CD4-positive, alpha-beta memory T cell (primary cell): ENCODE measurements around the gene NEUROG1. TPM values are rescaled to one million over a fixed set of nuclear protein-coding genes. Genes with fewer than 3 reads are reported as not detected.

Experiments
- CTCF ChIA-PET: fragments of 350-600 bp; sonication (Branson Sonifier 250); formaldehyde crosslinking; loops from one replicate; lab custom pipeline; 2021; ENCODE audit warnings: inconsistent platforms; ENCODE audit not compliant: partially characterized antibody; lab: Charles Lee
- POLR2A ChIA-PET: fragments of 350-600 bp; sonication (Branson Sonifier 250); formaldehyde crosslinking; loops from one replicate; lab custom pipeline; 2021; ENCODE audit not compliant: partially characterized antibody; lab: Charles Lee
- DNase-seq, 5 donors: peaks; one replicate each; pipeline versions ENCODE4 v3.0.0 to v3.0.0-alpha.2; 2020 to 2022; ENCODE audit warnings: mixed read lengths in 1 of 5
- H3K27ac ChIP-seq: one replicate; pipeline ENCODE4 v1.7.0; 2013; ENCODE audit warnings: low read depth, low read length
- H3K27me3 ChIP-seq: 2 replicates; pipeline ENCODE4 v1.7.0; 2013; ENCODE audit warnings: mild to moderate bottlenecking, low read length, moderate library complexity; ENCODE audit not compliant: insufficient read depth
- H3K36me3 ChIP-seq: 2 replicates; pipeline ENCODE4 v1.7.0; 2013; ENCODE audit warnings: mild to moderate bottlenecking, low read length, moderate library complexity; ENCODE audit not compliant: insufficient read depth
- H3K4me1 ChIP-seq: 2 replicates; pipeline ENCODE4 v1.7.0; 2013; ENCODE audit warnings: mild to moderate bottlenecking, low read length, moderate library complexity; ENCODE audit not compliant: insufficient read depth
- H3K4me3 ChIP-seq, 2 donors: one replicate each; pipeline ENCODE4 v1.7.0; 2013; ENCODE audit warnings: low read length in 2 of 2, mild to moderate bottlenecking in 1 of 2
- H3K9me3 ChIP-seq, 2 donors: one replicate each; pipeline ENCODE4 v1.7.0; 2013; ENCODE audit warnings: low read length in 2 of 2, control low read depth in 1 of 2; ENCODE audit not compliant: control insufficient read depth in 1 of 2
- H3K27ac Mint-ChIP-seq, 7 donors: one replicate each; pipeline ENCODE4 v1.8.0; 2020 to 2021; ENCODE audit warnings: mixed read lengths in 7 of 7, mild to moderate bottlenecking in 6 of 7, inconsistent platforms in 3 of 7, moderate library complexity in 3 of 7
- H3K27me3 Mint-ChIP-seq, 2 donors: one replicate each; pipeline ENCODE4 v1.8.0; 2020 to 2021; ENCODE audit warnings: mixed read lengths in 2 of 2
- H3K36me3 Mint-ChIP-seq, 2 donors: one replicate each; pipeline ENCODE4 v1.8.0; 2020 to 2021; ENCODE audit warnings: mixed read lengths in 2 of 2, inconsistent platforms in 1 of 2, mild to moderate bottlenecking in 1 of 2
- H3K4me1 Mint-ChIP-seq, 4 donors: one replicate each; pipeline ENCODE4 v1.8.0; 2020 to 2021; ENCODE audit warnings: mixed read lengths in 4 of 4, mild to moderate bottlenecking in 1 of 4
- H3K4me3 Mint-ChIP-seq, 8 donors: one replicate each; pipeline ENCODE4 v1.8.0; 2020 to 2021; ENCODE audit warnings: mixed read lengths in 8 of 8, mild to moderate bottlenecking in 7 of 8, moderate library complexity in 6 of 8, inconsistent platforms in 3 of 8
- H3K9me3 Mint-ChIP-seq, 8 donors: one replicate each; pipeline ENCODE4 v1.8.0; 2020 to 2021; ENCODE audit warnings: mixed read lengths in 8 of 8, mild to moderate bottlenecking in 5 of 8, inconsistent platforms in 3 of 8, moderate library complexity in 1 of 8
- intact Hi-C: fragments of 100-400 bp; cut with micrococcal nuclease; formaldehyde crosslinking; loops from one replicate; pipeline ENCODE4 v1.15.1; 2023
- polyA plus RNA-seq, 2 donors: library from polyadenylated mRNA; unstranded; fragments of 300-500 nt; fragmentation: Illumina TruSeq; gene quantifications; one replicate each; pipeline ENCODE4 v1.2.3, GENCODE V29; 2021
- total RNA-seq, 2 experiments: library from RNA; stranded (reverse); gene quantifications; one replicate each; pipeline ENCODE4 v1.2.3, GENCODE V29; 2021

NEUROG1 gene, protein sequence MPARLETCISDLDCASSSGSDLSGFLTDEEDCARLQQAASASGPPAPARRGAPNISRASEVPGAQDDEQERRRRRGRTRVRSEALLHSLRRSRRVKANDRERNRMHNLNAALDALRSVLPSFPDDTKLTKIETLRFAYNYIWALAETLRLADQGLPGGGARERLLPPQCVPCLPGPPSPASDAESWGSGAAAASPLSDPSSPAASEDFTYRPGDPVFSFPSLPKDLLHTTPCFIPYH
- not detected for total RNA-seq
- polyA plus RNA-seq = not detected

DNA sequence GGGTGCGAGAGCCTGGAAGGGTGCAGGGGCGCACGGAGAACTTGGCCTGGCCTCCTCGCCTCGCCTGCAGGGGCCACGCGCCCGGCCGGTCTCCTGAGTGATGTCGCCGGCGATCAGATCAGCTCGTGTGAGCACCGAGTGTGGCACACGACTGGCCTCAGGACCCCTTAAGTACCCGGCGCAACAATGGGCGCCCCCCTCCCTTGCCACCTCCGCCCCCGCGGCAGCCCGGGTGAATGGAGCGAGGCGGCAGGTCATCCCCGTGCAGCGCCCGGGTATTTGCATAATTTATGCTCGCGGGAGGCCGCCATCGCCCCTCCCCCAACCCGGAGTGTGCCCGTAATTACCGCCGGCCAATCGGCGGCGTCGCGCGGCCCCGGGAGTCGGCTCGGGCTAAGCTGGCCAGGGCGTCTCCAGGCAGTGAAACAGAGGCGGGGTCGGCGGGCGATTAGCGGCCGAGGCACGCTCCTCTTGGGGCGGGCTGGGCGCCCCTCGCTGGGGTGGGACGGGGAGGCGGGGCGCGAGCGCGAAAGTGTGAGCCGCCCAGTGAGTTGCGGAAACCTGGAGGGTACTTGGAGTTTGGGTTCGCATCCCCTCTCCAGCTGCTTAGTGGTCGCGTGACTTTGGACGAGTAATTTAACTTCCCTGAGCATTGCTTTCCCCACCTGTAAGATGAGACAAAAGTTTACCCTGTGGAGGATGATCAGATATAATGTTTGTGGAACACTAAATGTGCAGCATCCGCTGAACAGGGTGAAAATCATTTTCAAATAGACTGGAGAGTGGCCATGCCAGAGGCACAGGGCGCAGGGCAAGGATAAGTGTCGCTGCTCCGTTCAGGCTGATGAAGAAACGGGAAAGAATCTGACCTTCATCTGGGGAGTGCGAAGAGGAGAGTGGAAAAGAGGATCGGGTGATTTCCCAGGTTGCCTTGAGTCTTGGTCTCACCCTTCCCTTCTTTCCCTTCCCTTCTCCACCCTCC lies at the start of gene NEUROG1:
NEUROG1 (minus strand) TSS at position 145 of the 982 bp plus-strand sequence. CDS start 274 bp downstream, outside the sequence.
- no peaks in the 10 kb centered on the region for H3K9me3 ChIP-seq
- H3K27ac ChIP-seq = no peak within 1 kb of the TSS
- ChIA-PET CTCF (no interaction called here), POLR2A (no interaction called here)
- DNase-seq = no peak
- Mint-ChIP-seq H3K4me3 (peak within 1 kb of the TSS in 3 of 8 donors; percentile 25 to 72 (median 55)), H3K27me3 (peaks cover 72 to 76% of the 10 kb centered on the region in 2 donors), H3K4me1 (peaks cover 0 to 8% (median 6%) of the 10 kb centered on the region in 4 donors), H3K9me3 (peaks cover 0 to 3% (median 0%) of the 10 kb centered on the region in 8 donors), H3K27ac (peak within 1 kb of the TSS in 1 of 7 donors; percentile 50), H3K36me3 (no peaks in the 10 kb centered on the region)
- peaks cover 25% of the 10 kb centered on the region for H3K27me3 ChIP-seq
- intact Hi-C loops = no loop called here
- H3K4me3 ChIP-seq = no peak within 1 kb of the TSS
- H3K4me1 ChIP-seq = no peaks in the 10 kb centered on the region
- no peaks in the 10 kb centered on the region for H3K36me3 ChIP-seq

DNA sequence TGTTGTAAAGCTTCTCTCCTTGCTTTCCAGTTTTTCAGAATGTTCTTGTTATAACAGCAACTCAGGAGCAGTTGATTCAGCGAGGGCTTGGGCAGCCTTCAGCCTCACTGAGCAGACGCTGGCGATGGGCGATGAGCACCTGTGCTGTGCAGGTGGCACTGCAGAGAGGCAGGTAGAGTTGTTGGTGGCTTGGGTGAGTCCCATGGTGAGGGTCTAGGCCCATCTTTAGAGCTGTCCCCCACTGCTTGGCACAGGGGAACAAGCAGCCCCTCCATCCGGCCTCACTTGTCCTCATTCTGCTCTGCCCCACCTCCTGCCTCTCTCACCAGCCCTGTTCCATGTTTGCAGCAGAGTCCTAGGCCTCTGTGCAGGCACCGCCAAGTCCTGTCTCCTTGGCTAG lies 49.2 kb upstream of the NEUROG1 start:
- intact Hi-C loops = no loop called here
- peaks cover 13 to 25% of the 10 kb centered on the region in 2 donors for H3K27me3 Mint-ChIP-seq

DNA sequence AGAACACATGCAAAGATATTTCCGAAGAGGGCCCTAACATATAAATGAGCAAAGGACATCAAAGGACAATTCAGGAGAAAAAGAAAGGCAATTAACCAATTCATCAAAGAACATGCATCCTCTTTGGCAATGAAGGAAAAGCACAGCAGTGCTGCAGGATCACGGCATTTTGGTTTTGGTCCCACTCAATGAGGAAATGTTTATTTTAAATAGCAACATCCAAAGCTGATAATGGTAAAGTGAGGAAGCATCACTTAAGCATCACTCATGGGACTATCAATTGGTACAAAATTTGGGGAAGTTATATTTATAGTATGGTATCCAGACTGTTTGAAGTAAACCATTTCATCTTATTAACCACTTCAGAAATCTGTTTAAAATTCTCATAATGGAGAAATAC lies 48.5 kb upstream of the NEUROG1 start:
- Mint-ChIP-seq H3K4me1 (no peaks in the 10 kb centered on the region), H3K36me3 (no peaks in the 10 kb centered on the region), H3K27ac (no peak overlapping the region), H3K27me3 (peaks cover 13 to 31% of the 10 kb centered on the region in 2 donors), H3K4me3 (no peak overlapping the region), H3K9me3 (no peaks in the 10 kb centered on the region)
- ChIA-PET POLR2A (no interaction called here), CTCF (interaction anchor here (1.2 kb wide), 1 partner anchor 19 kb away, joined by 5 read pairs; no protein-coding TSS in a partner anchor)
- Histone ChIP-seq H3K27me3 (no peaks in the 10 kb centered on the region), H3K36me3 (no peaks in the 10 kb centered on the region), H3K27ac (no peak overlapping the region), H3K9me3 (no peaks in the 10 kb centered on the region), H3K4me3 (no peak overlapping the region), H3K4me1 (no peaks in the 10 kb centered on the region)
- intact Hi-C loops = no loop called here
- no peak for DNase-seq

More for the DNA sequence above, 49.2 kb upstream of the NEUROG1 start:
- CTCF ChIA-PET = interaction anchor here (1.2 kb wide), 1 partner anchor 19 kb away, joined by 5 read pairs; no protein-coding TSS in a partner anchor
- Histone ChIP-seq H3K27me3 (no peaks in the 10 kb centered on the region), H3K36me3 (no peaks in the 10 kb centered on the region), H3K27ac (no peak overlapping the region), H3K4me3 (no peak overlapping the region), H3K4me1 (no peaks in the 10 kb centered on the region), H3K9me3 (no peaks in the 10 kb centered on the region)
- H3K4me3 Mint-ChIP-seq = no peak overlapping the region
- H3K4me1 Mint-ChIP-seq = no peaks in the 10 kb centered on the region
- no peaks in the 10 kb centered on the region for H3K9me3 Mint-ChIP-seq
- no peak overlapping the region for H3K27ac Mint-ChIP-seq
- DNase-seq = no peak
- H3K36me3 Mint-ChIP-seq = no peaks in the 10 kb centered on the region
- POLR2A ChIA-PET = no interaction called here

DNA sequence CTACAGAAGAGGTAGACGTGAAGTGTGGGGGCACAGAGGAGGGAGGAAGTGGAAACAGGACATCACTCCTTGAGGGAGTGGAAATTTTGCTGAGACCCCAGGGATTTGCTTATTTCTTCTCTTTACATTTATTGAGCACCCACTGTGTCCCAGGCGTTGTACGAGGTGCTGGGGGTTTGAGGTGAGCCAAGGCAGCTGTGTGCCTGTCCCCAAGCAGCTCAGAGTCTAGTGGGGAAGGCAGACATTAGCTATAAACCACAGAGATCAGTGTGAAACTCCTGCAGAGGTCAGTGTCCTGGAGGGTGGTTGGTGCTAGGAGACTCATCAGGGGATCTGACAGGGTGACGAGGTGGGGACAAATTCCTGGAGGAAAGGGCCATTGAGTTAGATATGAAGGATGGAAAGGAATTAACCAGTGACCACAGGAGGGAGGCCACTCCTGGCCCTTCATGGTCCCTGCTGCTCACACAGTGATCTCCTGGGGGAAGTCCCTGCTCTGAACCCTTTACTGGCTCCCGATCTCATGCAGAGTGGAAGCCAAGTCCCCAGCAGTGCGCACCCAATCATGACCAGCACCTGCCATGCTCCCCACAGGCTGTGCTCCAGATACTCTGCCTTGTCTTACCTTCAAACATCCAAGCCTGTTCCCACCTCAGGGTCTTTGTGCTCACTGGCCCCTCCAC lies 46.5 kb upstream of the NEUROG1 start:
- H3K27ac ChIP-seq = no peak overlapping the region
- Mint-ChIP-seq H3K36me3 (no peaks in the 10 kb centered on the region), H3K4me1 (peaks cover 0 to 4% (median 0%) of the 10 kb centered on the region in 4 donors), H3K27me3 (peaks cover 21 to 35% of the 10 kb centered on the region in 2 donors), H3K4me3 (no peak overlapping the region), H3K27ac (no peak overlapping the region), H3K9me3 (no peaks in the 10 kb centered on the region)
- ChIA-PET CTCF (no interaction called here), POLR2A (no interaction called here)
- no peaks in the 10 kb centered on the region for H3K4me1 ChIP-seq
- intact Hi-C loops = no loop called here
- no peak overlapping the region for H3K4me3 ChIP-seq
- no peaks in the 10 kb centered on the region for H3K36me3 ChIP-seq
- DNase-seq = no peak
- no peaks in the 10 kb centered on the region for H3K27me3 ChIP-seq
- H3K9me3 ChIP-seq = no peaks in the 10 kb centered on the region

DNA sequence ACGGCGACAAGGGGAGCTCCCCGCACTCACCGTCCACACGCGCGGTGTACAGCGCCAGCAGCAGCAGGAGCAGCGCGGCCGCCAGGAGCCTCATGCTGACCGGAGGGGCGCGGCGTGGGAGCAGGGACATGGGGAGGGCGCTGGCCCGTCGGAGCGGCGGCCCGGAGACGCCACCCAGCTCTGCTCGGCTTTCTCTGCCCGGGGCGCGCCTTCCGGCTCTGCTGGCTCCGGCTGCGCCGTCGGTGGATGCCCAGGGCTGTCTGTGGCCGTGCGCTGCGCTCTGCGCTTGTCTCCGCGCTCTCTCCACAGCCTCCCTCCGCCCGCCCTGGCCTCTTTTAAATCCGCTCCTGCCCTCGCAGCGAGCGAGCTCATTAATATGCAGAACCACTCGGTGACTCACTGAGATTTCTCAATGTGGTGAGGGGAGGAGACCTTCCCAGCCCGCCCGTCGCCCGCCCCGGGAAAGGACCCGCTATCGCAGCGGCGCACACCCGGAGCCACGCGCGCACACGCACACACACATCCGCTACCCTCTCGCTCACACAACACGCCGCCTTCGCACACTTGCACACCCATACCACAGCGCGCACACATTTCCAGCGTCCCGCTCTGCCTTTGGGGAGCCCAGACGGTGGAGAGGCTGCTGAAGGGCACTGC lies 43.0 kb upstream of the NEUROG1 start, which contains the start of gene CXCL14:
CXCL14 (minus strand) TSS at position 307 of the 657 bp plus-strand sequence; CDS start at position 94, 213 bp downstream.
- Histone ChIP-seq H3K4me3 (no peak within 1 kb of the TSS), H3K36me3 (no peaks in the 10 kb centered on the region), H3K27me3 (no peaks in the 10 kb centered on the region), H3K4me1 (no peaks in the 10 kb centered on the region), H3K27ac (no peak within 1 kb of the TSS), H3K9me3 (no peaks in the 10 kb centered on the region)
- intact Hi-C loops = no loop called here
- ChIA-PET CTCF (interaction anchor here (0.8 kb wide), 1 partner anchor 13 kb away, joined by 3 read pairs; no protein-coding TSS in a partner anchor), POLR2A (no interaction called here)
- no peak within 1 kb of the TSS for H3K27ac Mint-ChIP-seq
- H3K4me1 Mint-ChIP-seq = peaks cover 0 to 4% (median 0%) of the 10 kb centered on the region in 4 donors
- no peaks in the 10 kb centered on the region for H3K9me3 Mint-ChIP-seq
- H3K4me3 Mint-ChIP-seq = no peak within 1 kb of the TSS
- no peaks in the 10 kb centered on the region for H3K36me3 Mint-ChIP-seq
- peaks cover 25 to 34% of the 10 kb centered on the region in 2 donors for H3K27me3 Mint-ChIP-seq
- DNase-seq = no peak

DNA sequence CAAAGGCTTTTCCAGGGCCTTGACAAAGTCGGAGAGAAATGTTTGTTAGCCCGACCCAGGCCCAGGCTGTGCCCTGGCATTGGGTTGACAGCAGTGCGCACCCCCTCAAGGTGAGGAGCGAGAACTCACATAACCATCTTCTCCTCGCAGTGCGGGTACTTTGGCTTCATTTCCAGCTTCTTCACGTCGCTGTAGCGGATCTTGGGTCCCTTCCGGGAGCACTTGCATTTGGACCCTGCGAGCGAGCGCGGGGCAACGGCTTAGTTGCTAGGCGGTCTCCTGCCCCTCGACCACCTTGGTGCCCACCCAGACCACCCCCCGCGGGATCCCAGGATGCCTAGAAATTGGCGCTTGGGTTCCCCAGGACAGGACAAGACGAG lies 42.5 kb upstream of the NEUROG1 start:
- no peaks in the 10 kb centered on the region for H3K27me3 ChIP-seq
- no peaks in the 10 kb centered on the region for H3K9me3 Mint-ChIP-seq
- H3K27ac Mint-ChIP-seq = no peak overlapping the region
- POLR2A ChIA-PET = no interaction called here
- no peak overlapping the region for H3K4me3 Mint-ChIP-seq
- intact Hi-C loops = no loop called here
- no peaks in the 10 kb centered on the region for H3K36me3 ChIP-seq
- H3K4me1 ChIP-seq = no peaks in the 10 kb centered on the region
- no peak overlapping the region for H3K4me3 ChIP-seq
- H3K27me3 Mint-ChIP-seq = peaks cover 25 to 34% of the 10 kb centered on the region in 2 donors
- H3K4me1 Mint-ChIP-seq = peaks cover 0 to 4% (median 0%) of the 10 kb centered on the region in 4 donors
- no peak for DNase-seq
- H3K36me3 Mint-ChIP-seq = no peaks in the 10 kb centered on the region
- H3K9me3 ChIP-seq = no peaks in the 10 kb centered on the region
- CTCF ChIA-PET = interaction anchor here (0.8 kb wide), 1 partner anchor 12 kb away, joined by 3 read pairs; no protein-coding TSS in a partner anchor
- no peak overlapping the region for H3K27ac ChIP-seq
